Esophagus muscularis mucosa (tissue), 4 donors: ENCODE results near the gene CDADC1. TPM values are rescaled to one million over a fixed set of nuclear protein-coding genes. Genes with fewer than 3 reads are reported as not detected.

Experiments
- DNase-seq: peaks from one replicate; pipeline ENCODE4 v3.0.0-alpha.2; 2017; ENCODE audit errors: extremely low spot score
- H3K27ac ChIP-seq, 4 donors: fragments of 200-600 bp; sonication (generic); replicated peaks in 1 of 4; 1 replicate in 3 of 4; 2 replicates in 1 of 4; pipeline ENCODE4 v1.5.1; 2016 to 2019; ENCODE audit warnings: mild to moderate bottlenecking in 1 of 4
- H3K27me3 ChIP-seq, 4 donors: fragments of 200-600 bp; sonication (generic); one replicate each; pipeline versions ENCODE4 v1.5.1 to v1.6.0; 2016 to 2019
- H3K36me3 ChIP-seq, 4 donors: fragments of 200-600 bp; sonication (generic); one replicate each; pipeline ENCODE4 v1.5.1; 2016 to 2019
- H3K4me1 ChIP-seq, 4 donors: fragments of 200-600 bp; sonication (generic); one replicate each; pipeline ENCODE4 v1.5.1; 2016 to 2019
- H3K4me3 ChIP-seq, 4 donors: fragments of 200-600 bp; sonication (generic); 1 replicate in 2 of 4; 2 replicates in 2 of 4; pipeline ENCODE4 v1.5.1; 2016 to 2019; ENCODE audit warnings: mild to moderate bottlenecking in 4 of 4, moderate library complexity in 1 of 4
- H3K9me3 ChIP-seq, 4 donors: fragments of 200-600 bp; sonication (generic); 1 replicate in 3 of 4; 2 replicates in 1 of 4; pipeline ENCODE4 v1.5.1; 2016 to 2019
- CTCF ChIP-seq, 3 experiments: fragments of 200-600 bp in 2 of 3; fragments of 450-650 bp in 1 of 3; sonication (generic) in 2 of 3; IDR thresholded peaks; one replicate each; pipeline ENCODE4 v1.5.1; 2017 to 2019; ENCODE audit warnings: antibody characterized with exemption in 3 of 3, mild to moderate bottlenecking in 2 of 3, moderate library complexity in 1 of 3
- EP300 ChIP-seq: sonication (generic); formaldehyde crosslinking; IDR thresholded peaks from one replicate; pipeline ENCODE4 v1.6.1; 2017; ENCODE audit warnings: antibody characterized with exemption
- POLR2A ChIP-seq: fragments of 450-650 bp; IDR thresholded peaks from one replicate; pipeline ENCODE4 v1.6.1; 2017; ENCODE audit warnings: antibody characterized with exemption, moderate library complexity, mild to moderate bottlenecking, low read depth
- POLR2AphosphoS5 ChIP-seq, 2 donors: sonication (generic); formaldehyde crosslinking; IDR thresholded peaks; one replicate each; pipeline ENCODE4 v1.6.1; 2017; ENCODE audit warnings: antibody characterized with exemption in 2 of 2
- WGBS: methylation state at CpG from one replicate; pipeline ENCODE4 v1.1.5; 2018; 5-methylcytosine and 5-hydroxymethylcytosine counted together
- intact Hi-C: fragments of 100-400 bp; cut with DNase I; formaldehyde crosslinking; loops from one replicate; pipeline ENCODE4 v1.15.1; 2023
- total RNA-seq, 4 donors: library from RNA; depleted of rRNA; stranded (reverse); fragments of >200 nt; gene quantifications; one replicate each; pipeline versions ENCODE4 v1.1.0 to v1.2.1, GENCODE V29; 2016

The CDADC1 gene
- total RNA-seq, 4 donors from 2014 or later: 6.2 to 7.5 (median 6.5) TPM

- peaks cover 0 to 23% (median 10%) of the 10 kb centered on the region in 4 donors for H3K36me3 ChIP-seq
- no peak for DNase-seq
- intact Hi-C loops: no loop called here
Observed at GRCh38 chr13:49271264-49271663, 23.5 kb downstream of the CDADC1 start.

GRCh38 chr13:49272296-49272695, 24.6 kb downstream of the CDADC1 start:
- no peaks in the 10 kb centered on the region for H3K4me1 ChIP-seq
- peaks cover 0 to 14% (median 10%) of the 10 kb centered on the region in 4 donors for H3K36me3 ChIP-seq
- no peaks in the 10 kb centered on the region for H3K9me3 ChIP-seq
- DNase-seq: no peak
- no peaks in the 10 kb centered on the region for H3K27me3 ChIP-seq
- TF ChIP-seq EP300 (no peak), POLR2AphosphoS5 (IDR thresholded peaks at IDR 0.05) (no peak), CTCF (IDR thresholded peaks at IDR 0.05) (no peak), POLR2A (no peak)
- intact Hi-C loops: no loop called here
- no peak overlapping the region for H3K27ac ChIP-seq
- H3K4me3 ChIP-seq: no peak overlapping the region
- 65% methylated on average over 2 of the region's 2 CpGs for WGBS

More at GRCh38 chr13:49271264-49271663, 23.5 kb downstream of the CDADC1 start:
- TF ChIP-seq POLR2A (no peak), POLR2AphosphoS5 (IDR thresholded peaks at IDR 0.05) (no peak), CTCF (IDR thresholded peaks at IDR 0.05) (no peak), EP300 (no peak)
- WGBS: 0% methylated on average over 1 of the region's 1 CpG
- Histone ChIP-seq H3K9me3 (no peaks in the 10 kb centered on the region), H3K27me3 (no peaks in the 10 kb centered on the region), H3K4me3 (no peak overlapping the region), H3K4me1 (no peaks in the 10 kb centered on the region), H3K27ac (no peak overlapping the region)

- Histone ChIP-seq H3K36me3 (peaks cover 11 to 22% (median 16%) of the 10 kb centered on the region in 4 donors), H3K27ac (no peak overlapping the region), H3K27me3 (no peaks in the 10 kb centered on the region), H3K9me3 (no peaks in the 10 kb centered on the region), H3K4me3 (no peak overlapping the region), H3K4me1 (no peaks in the 10 kb centered on the region)
- TF ChIP-seq CTCF (IDR thresholded peaks at IDR 0.05) (no peak), EP300 (no peak), POLR2A (no peak), POLR2AphosphoS5 (IDR thresholded peaks at IDR 0.05) (no peak)
- 80% methylated on average over 2 of the region's 2 CpGs for WGBS
- DNase-seq: no peak
- intact Hi-C loops: no loop called here
Observed at GRCh38 chr13:49278211-49278610, 30.5 kb downstream of the CDADC1 start.

GRCh38 chr13:49279112-49279511, 31.4 kb downstream of the CDADC1 start:
- Histone ChIP-seq H3K27ac (no peak overlapping the region), H3K9me3 (no peaks in the 10 kb centered on the region), H3K4me1 (no peaks in the 10 kb centered on the region), H3K36me3 (peaks cover 11 to 22% (median 16%) of the 10 kb centered on the region in 4 donors), H3K4me3 (no peak overlapping the region), H3K27me3 (no peaks in the 10 kb centered on the region)
- 76% methylated on average over 5 of the region's 5 CpGs for WGBS
- TF ChIP-seq CTCF (IDR thresholded peaks at IDR 0.05): no peak
- no peak for TF ChIP-seq EP300
- TF ChIP-seq POLR2A: no peak
- no peak for TF ChIP-seq POLR2AphosphoS5 (IDR thresholded peaks at IDR 0.05)
- DNase-seq: no peak
- intact Hi-C loops: no loop called here

GRCh38 chr13:49279885-49280284, 32.2 kb downstream of the CDADC1 start:
- Histone ChIP-seq H3K4me1 (no peaks in the 10 kb centered on the region), H3K27me3 (no peaks in the 10 kb centered on the region), H3K9me3 (no peaks in the 10 kb centered on the region), H3K36me3 (peaks cover 11 to 22% (median 16%) of the 10 kb centered on the region in 4 donors), H3K4me3 (no peak overlapping the region), H3K27ac (no peak overlapping the region)
- intact Hi-C loops: no loop called here
- DNase-seq: no peak
- TF ChIP-seq POLR2A (no peak), EP300 (no peak), CTCF (IDR thresholded peaks at IDR 0.05) (no peak)
